GM19463 (cell line): ENCODE measurements around the gene OR4D1.

Experiments
- ATAC-seq: cut with Tn5 transposase; IDR thresholded peaks from one replicate; pipeline ENCODE4 v1.9.1; 2021; ENCODE audit warnings: mild to moderate bottlenecking, moderate library complexity; ENCODE audit not compliant: unreplicated experiment

Gene OR4D1

GRCh38 chr17:58192612-58193011 is 44.4 kb downstream of the OR4D1 start, which contains the start of gene EPX:
Gene EPX (plus strand): TSS chr17:58192726. CDS start chr17:58192847, 121 bp downstream.
- ATAC-seq: no peak

GRCh38 chr17:58193641-58194255 is 45.6 kb downstream of the OR4D1 start:
- ATAC-seq: no peak

- ATAC-seq: no peak
Measured at GRCh38 chr17:58195518-58196123, 47.4 kb downstream of the OR4D1 start.

- no peak for ATAC-seq
Measured at GRCh38 chr17:58196610-58197009, 48.4 kb downstream of the OR4D1 start.

GRCh38 chr17:58200024-58200633 is 51.9 kb downstream of the OR4D1 start:
- no peak for ATAC-seq

GRCh38 chr17:58202859-58203258 is 54.7 kb downstream of the OR4D1 start:
- no peak for ATAC-seq

GRCh38 chr17:58204796-58205195 is 56.6 kb downstream of the OR4D1 start:
- no peak for ATAC-seq

GRCh38 chr17:58205936-58206335 is 57.8 kb downstream of the OR4D1 start:
- no peak for ATAC-seq

GRCh38 chr17:58207451-58207850 is 59.3 kb downstream of the OR4D1 start:
- no peak for ATAC-seq

- no peak for ATAC-seq
Measured at GRCh38 chr17:58208344-58208743, 60.2 kb downstream of the OR4D1 start.
